ENCODE results near the gene RANGAP1. TPM values are rescaled to one million over a fixed set of nuclear protein-coding genes. Genes with fewer than 3 reads are reported as not detected.

The RANGAP1 gene
- total RNA-seq, 1 experiment from 2014 or later, result 177 TPM

DNA sequence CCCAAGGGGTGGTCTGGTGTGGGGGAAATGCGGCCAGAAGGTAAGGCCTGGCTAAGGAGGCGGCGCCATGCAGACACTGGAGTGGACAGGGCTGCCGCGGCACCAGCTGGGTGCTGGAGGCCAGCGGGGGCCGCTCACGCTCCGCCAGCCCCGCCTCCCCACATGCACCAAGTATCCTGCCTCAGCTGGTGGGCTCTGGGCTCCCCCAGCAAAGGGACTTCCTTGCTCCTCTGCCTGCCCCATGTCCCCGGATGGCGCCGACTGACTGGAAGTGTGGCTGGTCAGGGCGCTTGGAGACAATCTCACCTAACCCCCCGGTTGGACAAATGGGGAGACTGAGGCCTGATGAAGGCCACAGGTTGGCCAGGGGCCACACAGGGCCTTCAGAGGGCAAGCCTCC is 37.7 kb downstream of the RANGAP1 start:
- ChIA-PET POLR2A (ENCODE audit: low non-redundant PET) (no interaction called here), CTCF (interaction anchor here (0.5 kb wide), 1 partner anchor 325 kb away, joined by 3 read pairs; no protein-coding TSS in a partner anchor)
- DNase-seq (ENCODE audit: low spot score), result no peak
- Histone ChIP-seq H3K9me3 (ENCODE audit: low read depth, low read length, poor library complexity, severe bottlenecking) (no peaks in the 10 kb centered on the region), H3K27me3 (replicated peaks; ENCODE audit: insufficient read depth, low read depth, low read length, poor library complexity) (no peaks in the 10 kb centered on the region), H3K36me3 (ENCODE audit: insufficient read depth, low read length, poor library complexity, severe bottlenecking) (peaks cover 71% of the 10 kb centered on the region), H3K4me3 (ENCODE audit: low read depth, low read length, poor library complexity, severe bottlenecking) (no peak overlapping the region), H3K4me1 (ENCODE audit: insufficient read depth, low read length, poor library complexity, severe bottlenecking) (no peaks in the 10 kb centered on the region), H3K27ac (ENCODE audit: low read depth, low read length, poor library complexity, severe bottlenecking) (no peak overlapping the region)
- no TSS peak for BruUV-seq (replicated peaks)
- TF ChIP-seq, protein P1, sequence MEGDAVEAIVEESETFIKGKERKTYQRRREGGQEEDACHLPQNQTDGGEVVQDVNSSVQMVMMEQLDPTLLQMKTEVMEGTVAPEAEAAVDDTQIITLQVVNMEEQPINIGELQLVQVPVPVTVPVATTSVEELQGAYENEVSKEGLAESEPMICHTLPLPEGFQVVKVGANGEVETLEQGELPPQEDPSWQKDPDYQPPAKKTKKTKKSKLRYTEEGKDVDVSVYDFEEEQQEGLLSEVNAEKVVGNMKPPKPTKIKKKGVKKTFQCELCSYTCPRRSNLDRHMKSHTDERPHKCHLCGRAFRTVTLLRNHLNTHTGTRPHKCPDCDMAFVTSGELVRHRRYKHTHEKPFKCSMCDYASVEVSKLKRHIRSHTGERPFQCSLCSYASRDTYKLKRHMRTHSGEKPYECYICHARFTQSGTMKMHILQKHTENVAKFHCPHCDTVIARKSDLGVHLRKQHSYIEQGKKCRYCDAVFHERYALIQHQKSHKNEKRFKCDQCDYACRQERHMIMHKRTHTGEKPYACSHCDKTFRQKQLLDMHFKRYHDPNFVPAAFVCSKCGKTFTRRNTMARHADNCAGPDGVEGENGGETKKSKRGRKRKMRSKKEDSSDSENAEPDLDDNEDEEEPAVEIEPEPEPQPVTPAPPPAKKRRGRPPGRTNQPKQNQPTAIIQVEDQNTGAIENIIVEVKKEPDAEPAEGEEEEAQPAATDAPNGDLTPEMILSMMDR (conservative IDR thresholded peaks at IDR 0.05; ENCODE audit: low read depth, low read length), result no peak
- no peak for TF ChIP-seq EZH2 (IDR thresholded peaks at IDR 0.05; ENCODE audit: borderline replicate concordance, low read depth, low read length, poor library complexity, severe bottlenecking)
- intact Hi-C loops (cut with micrococcal nuclease; ENCODE audit: unreplicated experiment), result no loop called here

DNA sequence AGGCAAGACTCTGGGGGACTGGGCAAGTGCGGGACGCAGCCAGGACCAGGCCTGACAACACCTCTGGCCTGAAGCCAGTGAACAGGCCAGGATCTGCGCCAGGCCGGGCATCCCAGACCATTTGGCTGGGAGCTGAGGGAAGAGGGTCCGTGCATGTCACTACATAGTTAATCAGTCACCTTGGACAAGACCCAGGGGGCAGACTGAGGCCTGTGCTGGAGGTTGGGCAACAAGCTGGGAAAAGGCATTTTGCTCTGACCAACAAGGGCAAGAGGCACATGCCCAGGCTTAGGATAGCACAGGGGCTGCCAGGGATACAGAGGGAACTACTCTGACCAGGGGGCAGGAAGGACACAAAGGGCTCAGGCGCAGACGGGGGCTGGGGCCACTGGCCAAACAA is 38.3 kb downstream of the RANGAP1 start:
- peaks cover 64% of the 10 kb centered on the region for H3K36me3 ChIP-seq (ENCODE audit: insufficient read depth, low read length, poor library complexity, severe bottlenecking)
- no peaks in the 10 kb centered on the region for H3K9me3 ChIP-seq (ENCODE audit: low read depth, low read length, poor library complexity, severe bottlenecking)
- no TSS peak for BruUV-seq (replicated peaks)
- POLR2A ChIA-PET (ENCODE audit: low non-redundant PET), result no interaction called here
- no peaks in the 10 kb centered on the region for H3K4me1 ChIP-seq (ENCODE audit: insufficient read depth, low read length, poor library complexity, severe bottlenecking)
- DNase-seq (ENCODE audit: low spot score), result no peak
- no peak for TF ChIP-seq EZH2 (IDR thresholded peaks at IDR 0.05; ENCODE audit: borderline replicate concordance, low read depth, low read length, poor library complexity, severe bottlenecking)
- TF ChIP-seq, protein P1 (conservative IDR thresholded peaks at IDR 0.05; ENCODE audit: low read depth, low read length), result no peak
- H3K4me3 ChIP-seq (ENCODE audit: low read depth, low read length, poor library complexity, severe bottlenecking), result no peak overlapping the region
- H3K27ac ChIP-seq (ENCODE audit: low read depth, low read length, poor library complexity, severe bottlenecking), result no peak overlapping the region
- H3K27me3 ChIP-seq (replicated peaks; ENCODE audit: insufficient read depth, low read depth, low read length, poor library complexity), result no peaks in the 10 kb centered on the region
- intact Hi-C loops (cut with micrococcal nuclease; ENCODE audit: unreplicated experiment), result no loop called here
- CTCF ChIA-PET, result no interaction called here

DNA sequence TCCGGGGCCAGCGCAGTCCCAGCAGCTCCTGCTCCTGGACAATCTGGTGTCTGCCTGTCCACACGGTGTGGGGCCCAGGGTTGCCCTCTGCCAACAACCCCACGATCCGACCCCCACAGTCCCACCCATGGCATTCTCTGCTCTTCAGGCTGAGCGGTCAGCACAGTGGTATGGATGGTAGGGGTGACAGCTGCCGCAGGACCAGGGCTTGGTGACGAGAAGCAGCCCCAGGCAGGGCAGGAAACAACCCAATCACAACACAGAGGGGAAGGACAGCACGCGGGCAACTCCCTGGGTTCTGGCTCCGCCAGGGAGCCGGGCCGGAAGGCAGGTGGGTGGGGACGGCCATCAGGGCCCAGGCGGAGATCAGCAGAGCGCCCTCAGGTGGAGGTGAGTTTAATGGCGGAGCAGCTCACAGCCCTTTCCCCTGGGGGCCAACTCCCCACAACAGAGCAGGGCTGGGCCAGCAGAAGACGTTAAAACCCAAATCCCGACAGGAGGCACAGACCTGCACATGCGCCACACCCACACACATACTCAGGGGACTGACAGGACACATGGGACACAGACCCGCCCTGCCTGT is 40.0 kb downstream of the RANGAP1 start:
- TSS peak; percentile 61 for BruUV-seq (replicated peaks)
- no peak for DNase-seq (ENCODE audit: low spot score)
- H3K27me3 ChIP-seq (replicated peaks; ENCODE audit: insufficient read depth, low read depth, low read length, poor library complexity), result no peaks in the 10 kb centered on the region
- H3K4me3 ChIP-seq (ENCODE audit: low read depth, low read length, poor library complexity, severe bottlenecking), result no peak overlapping the region
- H3K4me1 ChIP-seq (ENCODE audit: insufficient read depth, low read length, poor library complexity, severe bottlenecking), result no peaks in the 10 kb centered on the region
- H3K36me3 ChIP-seq (ENCODE audit: insufficient read depth, low read length, poor library complexity, severe bottlenecking), result peaks cover 51% of the 10 kb centered on the region
- TF ChIP-seq, protein P1 (conservative IDR thresholded peaks at IDR 0.05; ENCODE audit: low read depth, low read length), result peak; percentile 30; the same call in 1 of the 2 replicates
- no peak for TF ChIP-seq EZH2 (IDR thresholded peaks at IDR 0.05; ENCODE audit: borderline replicate concordance, low read depth, low read length, poor library complexity, severe bottlenecking)
- no peaks in the 10 kb centered on the region for H3K9me3 ChIP-seq (ENCODE audit: low read depth, low read length, poor library complexity, severe bottlenecking)
- no peak overlapping the region for H3K27ac ChIP-seq (ENCODE audit: low read depth, low read length, poor library complexity, severe bottlenecking)
- ChIA-PET CTCF (no interaction called here), POLR2A (ENCODE audit: low non-redundant PET) (no interaction called here)
- intact Hi-C loops (cut with micrococcal nuclease; ENCODE audit: unreplicated experiment), result no loop called here
